HCT116 (cell line): ENCODE data around the gene VPS35L.

ENCODE experiments used
- ATF3 ChIP-seq: IDR thresholded peaks from 2 replicates; pipeline ENCODE4 v1.6.1; 2012
- CTCF ChIP-seq, 3 experiments: fragments of 200-600 bp in 1 of 3; sonication (generic) in 1 of 3; IDR thresholded peaks in 2 of 3; conservative IDR thresholded peaks in 1 of 3; 2 replicates each; pipeline ENCODE4 v1.5.1; 2012 to 2017; ENCODE audit warnings: low read depth in 2 of 3, low read length in 2 of 3, antibody characterized with exemption in 1 of 3, borderline replicate concordance in 1 of 3, control low read depth in 1 of 3, mild to moderate bottlenecking in 1 of 3, mixed read lengths in 1 of 3, mixed run types in 1 of 3, moderate library complexity in 1 of 3; ENCODE audit not compliant: insufficient read depth in 1 of 3
- EZH2 ChIP-seq: fragments of 200-600 bp; sonication (generic); IDR thresholded peaks from 2 replicates; pipeline ENCODE4 v1.6.1; 2017; ENCODE audit warnings: antibody characterized with exemption, mixed run types
- JUND ChIP-seq: IDR thresholded peaks from 2 replicates; pipeline ENCODE4 v1.6.1; 2012
- MAX ChIP-seq: IDR thresholded peaks from 2 replicates; pipeline ENCODE4 v1.6.1; 2012
- POLR2A ChIP-seq: IDR thresholded peaks from 2 replicates; pipeline ENCODE4 v1.7.0; 2011; ENCODE audit warnings: borderline replicate concordance; ENCODE audit not compliant: insufficient read depth, insufficient read length; ENCODE audit errors: extremely low read depth
- POLR2AphosphoS5 ChIP-seq: IDR thresholded peaks from 2 replicates; pipeline ENCODE4 v1.6.1; 2011; ENCODE audit warnings: mild to moderate bottlenecking, low read depth, low read length, moderate library complexity
- SP1 ChIP-seq: IDR thresholded peaks from 2 replicates; pipeline ENCODE4 v1.6.1; 2012; ENCODE audit warnings: low read depth
- TCF7L2 ChIP-seq: IDR thresholded peaks from 2 replicates; pipeline ENCODE4 v1.7.0; 2011; ENCODE audit warnings: borderline replicate concordance, inconsistent platforms; ENCODE audit not compliant: insufficient read depth, insufficient read length; ENCODE audit errors: extremely low read depth
- YY1 ChIP-seq: IDR thresholded peaks from 2 replicates; pipeline ENCODE4 v1.6.1; 2011; ENCODE audit warnings: low read length, low read depth, moderate library complexity, mild to moderate bottlenecking; ENCODE audit not compliant: insufficient replicate concordance; ENCODE audit errors: extremely low read depth
- ZNF274 ChIP-seq: fragments of 200-500 bp; sonication (Bioruptor generic); IDR thresholded peaks from 2 replicates; pipeline ENCODE4 v1.6.1; 2014; ENCODE audit warnings: mild to moderate bottlenecking, low read depth, low read length, inconsistent platforms
- TF ChIP-seq, protein P1 (sequence below): IDR thresholded peaks from 2 replicates; pipeline ENCODE4 v1.6.1; 2012; ENCODE audit warnings: low read depth

DNA sequence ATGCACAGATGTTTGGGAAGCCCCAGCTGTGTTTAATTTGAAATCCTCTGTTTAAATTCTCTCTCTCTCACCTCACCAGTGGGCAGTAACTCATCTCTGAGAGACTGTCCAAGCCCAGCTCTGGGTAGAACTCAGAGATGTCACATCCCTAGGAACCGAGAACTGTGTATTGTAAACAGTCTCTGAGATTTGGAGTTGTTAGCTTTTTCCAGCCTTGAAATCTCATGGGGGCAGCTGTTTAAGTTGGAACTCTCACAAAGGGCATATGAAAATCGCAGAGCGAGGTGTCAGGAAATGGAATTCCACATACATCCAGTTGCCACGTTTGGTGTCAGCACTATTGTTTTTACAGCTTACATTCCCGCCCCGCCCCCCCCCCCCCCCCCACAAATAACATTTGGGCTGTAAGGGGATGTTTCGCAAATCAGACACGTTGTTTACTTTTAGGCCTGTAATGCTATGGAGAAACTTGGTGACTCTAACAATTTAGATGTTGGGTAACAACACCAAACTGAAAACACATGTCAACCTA, 34.3 kb downstream of the VPS35L start:
- TF ChIP-seq TCF7L2: no peak
- TF ChIP-seq JUND: no peak
- TF ChIP-seq SP1: no peak
- no peak for TF ChIP-seq CTCF (IDR thresholded peaks at IDR 0.05 in 2 of 3, conservative IDR thresholded peaks at IDR 0.05 in 1 of 3; ENCODE audit: borderline replicate concordance in 1 of 3, insufficient read depth in 1 of 3, low read depth in 2 of 3, low read length in 2 of 3)
- no peak for TF ChIP-seq EZH2
- TF ChIP-seq ZNF274: no peak
- no peak for TF ChIP-seq MAX
- no peak for TF ChIP-seq POLR2A
- no peak for TF ChIP-seq ATF3
- TF ChIP-seq, protein P1, sequence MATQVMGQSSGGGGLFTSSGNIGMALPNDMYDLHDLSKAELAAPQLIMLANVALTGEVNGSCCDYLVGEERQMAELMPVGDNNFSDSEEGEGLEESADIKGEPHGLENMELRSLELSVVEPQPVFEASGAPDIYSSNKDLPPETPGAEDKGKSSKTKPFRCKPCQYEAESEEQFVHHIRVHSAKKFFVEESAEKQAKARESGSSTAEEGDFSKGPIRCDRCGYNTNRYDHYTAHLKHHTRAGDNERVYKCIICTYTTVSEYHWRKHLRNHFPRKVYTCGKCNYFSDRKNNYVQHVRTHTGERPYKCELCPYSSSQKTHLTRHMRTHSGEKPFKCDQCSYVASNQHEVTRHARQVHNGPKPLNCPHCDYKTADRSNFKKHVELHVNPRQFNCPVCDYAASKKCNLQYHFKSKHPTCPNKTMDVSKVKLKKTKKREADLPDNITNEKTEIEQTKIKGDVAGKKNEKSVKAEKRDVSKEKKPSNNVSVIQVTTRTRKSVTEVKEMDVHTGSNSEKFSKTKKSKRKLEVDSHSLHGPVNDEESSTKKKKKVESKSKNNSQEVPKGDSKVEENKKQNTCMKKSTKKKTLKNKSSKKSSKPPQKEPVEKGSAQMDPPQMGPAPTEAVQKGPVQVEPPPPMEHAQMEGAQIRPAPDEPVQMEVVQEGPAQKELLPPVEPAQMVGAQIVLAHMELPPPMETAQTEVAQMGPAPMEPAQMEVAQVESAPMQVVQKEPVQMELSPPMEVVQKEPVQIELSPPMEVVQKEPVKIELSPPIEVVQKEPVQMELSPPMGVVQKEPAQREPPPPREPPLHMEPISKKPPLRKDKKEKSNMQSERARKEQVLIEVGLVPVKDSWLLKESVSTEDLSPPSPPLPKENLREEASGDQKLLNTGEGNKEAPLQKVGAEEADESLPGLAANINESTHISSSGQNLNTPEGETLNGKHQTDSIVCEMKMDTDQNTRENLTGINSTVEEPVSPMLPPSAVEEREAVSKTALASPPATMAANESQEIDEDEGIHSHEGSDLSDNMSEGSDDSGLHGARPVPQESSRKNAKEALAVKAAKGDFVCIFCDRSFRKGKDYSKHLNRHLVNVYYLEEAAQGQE: no peak
- no peak for TF ChIP-seq YY1
- no peak for TF ChIP-seq POLR2AphosphoS5
